Activated CD8-positive, alpha-beta memory T cell treated with anti-CD3 and anti-CD28 coated beads, Interleukin-2, amount 50 U/mL, for 1 hour (primary cell): ENCODE data around the gene PCSK7.

Experiments
- DNase-seq: peaks from one replicate; pipeline ENCODE4 v3.0.0-alpha.2; 2020; ENCODE audit errors: extremely low read depth

The PCSK7 gene

GRCh38 chr11:117160826-117161225 lies 71.0 kb downstream of the PCSK7 start:
- DNase-seq = no peak

GRCh38 chr11:117159892-117160291 lies 72.0 kb downstream of the PCSK7 start:
- no peak for DNase-seq

- no peak for DNase-seq
Measured at GRCh38 chr11:117157507-117157906, 74.4 kb downstream of the PCSK7 start.

GRCh38 chr11:117154468-117154867 lies 77.4 kb downstream of the PCSK7 start:
- DNase-seq = no peak
